ENCODE data around the gene XPO1.
A peak's percentile ranks its signal among the peaks of the same experiment; 100 is the strongest.

DNA sequence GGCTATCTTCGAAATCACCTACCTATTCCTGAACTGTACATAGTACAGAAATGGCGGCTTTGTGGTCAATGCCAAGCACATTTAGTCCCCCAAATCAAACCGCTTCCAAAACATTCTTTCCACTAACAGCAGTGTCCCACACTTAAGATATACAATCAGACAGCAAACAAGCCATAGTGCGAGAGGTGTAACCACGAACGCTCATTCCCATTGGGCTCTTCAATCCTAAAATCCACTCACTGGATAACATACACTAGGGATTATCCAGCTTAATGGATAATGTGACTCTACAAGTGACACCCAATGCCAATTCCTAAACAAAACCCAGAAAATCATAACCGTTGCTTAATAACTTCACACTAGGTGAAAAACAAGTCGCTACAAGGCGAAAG, 2.0 kb downstream of the XPO1 start:
- TF ChIP-seq CTCF (IDR thresholded peaks at IDR 0.05) (no peak), POLR2AphosphoS5 (IDR thresholded peaks at IDR 0.05) (peak; percentile 41), POLR2A (IDR thresholded peaks at IDR 0.05) (no peak)

Data from prostate gland (tissue), 2 donors.